ENCODE measurements around the gene MLC1.

MLC1 gene

DNA sequence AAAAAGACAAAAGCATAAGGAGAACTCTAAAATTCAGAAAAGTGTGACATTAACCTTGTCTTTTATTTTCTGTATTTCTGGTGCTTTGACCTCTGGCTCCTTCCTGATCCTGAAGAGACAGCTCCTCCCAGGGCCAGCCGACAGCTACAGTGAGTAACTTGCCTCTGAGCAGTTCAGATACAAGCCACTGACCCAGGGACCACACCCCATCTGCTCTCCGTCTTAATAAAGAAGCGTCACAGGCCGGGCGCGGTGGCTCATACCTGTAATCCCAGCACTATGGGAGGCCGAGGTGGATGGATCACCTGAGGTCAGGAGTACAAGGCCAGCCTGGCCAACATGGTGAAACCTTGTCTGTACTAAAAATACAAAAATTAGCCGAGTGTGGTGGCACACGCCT is 6.5 kb downstream of the MLC1 start:
- DNase-seq (ENCODE audit: low read depth), result no peak
- H3K4me3 ChIP-seq (ENCODE audit: low read depth, low read length), result no peak overlapping the region
- TF ChIP-seq, protein P1, sequence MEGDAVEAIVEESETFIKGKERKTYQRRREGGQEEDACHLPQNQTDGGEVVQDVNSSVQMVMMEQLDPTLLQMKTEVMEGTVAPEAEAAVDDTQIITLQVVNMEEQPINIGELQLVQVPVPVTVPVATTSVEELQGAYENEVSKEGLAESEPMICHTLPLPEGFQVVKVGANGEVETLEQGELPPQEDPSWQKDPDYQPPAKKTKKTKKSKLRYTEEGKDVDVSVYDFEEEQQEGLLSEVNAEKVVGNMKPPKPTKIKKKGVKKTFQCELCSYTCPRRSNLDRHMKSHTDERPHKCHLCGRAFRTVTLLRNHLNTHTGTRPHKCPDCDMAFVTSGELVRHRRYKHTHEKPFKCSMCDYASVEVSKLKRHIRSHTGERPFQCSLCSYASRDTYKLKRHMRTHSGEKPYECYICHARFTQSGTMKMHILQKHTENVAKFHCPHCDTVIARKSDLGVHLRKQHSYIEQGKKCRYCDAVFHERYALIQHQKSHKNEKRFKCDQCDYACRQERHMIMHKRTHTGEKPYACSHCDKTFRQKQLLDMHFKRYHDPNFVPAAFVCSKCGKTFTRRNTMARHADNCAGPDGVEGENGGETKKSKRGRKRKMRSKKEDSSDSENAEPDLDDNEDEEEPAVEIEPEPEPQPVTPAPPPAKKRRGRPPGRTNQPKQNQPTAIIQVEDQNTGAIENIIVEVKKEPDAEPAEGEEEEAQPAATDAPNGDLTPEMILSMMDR (IDR thresholded peaks at IDR 0.05; ENCODE audit: insufficient read depth, low read depth, low read length, missing control alignments), result no peak

DNA sequence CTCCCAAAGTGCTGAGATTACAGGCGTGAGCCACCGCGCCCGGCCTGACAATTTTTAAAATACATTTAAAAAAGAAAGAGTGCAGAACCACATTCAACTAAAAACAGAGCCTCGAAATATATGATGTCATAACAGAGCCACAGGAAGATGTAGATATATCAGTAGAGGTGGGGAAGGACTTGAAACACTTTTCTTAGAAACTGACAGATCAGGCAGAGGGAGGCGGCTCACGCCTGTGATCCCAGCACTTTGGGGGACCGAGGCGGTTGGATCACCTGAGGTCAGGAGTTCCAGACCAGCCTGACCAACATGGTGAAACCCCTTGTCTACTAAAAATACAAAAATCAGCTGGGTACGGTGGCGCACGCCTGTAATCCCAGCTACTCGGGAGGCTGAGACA is 7.0 kb downstream of the MLC1 start:
- TF ChIP-seq, protein P1 (IDR thresholded peaks at IDR 0.05; ENCODE audit: insufficient read depth, low read depth, low read length, missing control alignments), result no peak
- no peak for DNase-seq (ENCODE audit: low read depth)
- no peak overlapping the region for H3K4me3 ChIP-seq (ENCODE audit: low read depth, low read length)

DNA sequence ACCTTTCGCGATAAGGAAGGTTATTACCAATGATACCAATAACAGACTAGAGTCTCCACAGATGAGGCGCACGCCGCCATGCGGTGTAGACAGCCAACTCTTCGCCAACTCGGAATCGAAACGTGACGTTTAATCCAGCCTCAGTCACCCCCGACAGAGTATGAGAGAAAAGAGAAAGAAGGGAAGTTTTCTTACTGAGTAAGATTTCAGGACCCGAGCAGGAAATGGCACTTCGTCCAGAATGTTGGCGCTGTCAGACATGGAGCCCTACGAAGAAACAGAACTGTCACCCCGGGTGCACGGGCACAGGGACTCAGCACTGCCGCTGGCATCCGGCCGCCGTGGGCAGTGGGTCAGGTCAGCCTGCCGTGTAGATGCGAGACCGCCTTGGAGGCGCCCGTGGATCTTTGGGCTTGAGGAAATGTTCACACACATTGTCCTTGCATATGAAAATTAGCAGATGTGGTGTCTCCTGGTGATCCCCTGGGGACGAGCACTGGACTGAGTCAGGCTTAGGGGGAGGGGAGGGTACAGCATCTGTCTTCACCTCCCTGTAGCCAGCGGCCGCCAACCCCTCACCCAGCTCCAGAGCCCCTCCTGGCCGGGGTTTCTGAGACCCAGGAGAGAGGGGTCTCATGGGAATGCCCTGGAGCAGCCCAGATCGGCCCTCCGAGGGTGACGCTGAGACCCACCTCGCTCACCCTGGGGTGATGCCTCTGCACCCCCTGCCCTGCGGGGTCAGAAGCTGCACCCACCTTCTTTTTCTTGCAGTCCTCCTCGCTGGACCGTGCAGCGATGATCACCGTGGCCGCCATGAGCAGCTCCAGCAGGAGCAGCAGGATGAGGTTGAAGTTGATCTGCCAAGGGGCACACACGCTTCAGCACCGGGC is 8.3 kb downstream of the MLC1 start:
- H3K4me3 ChIP-seq (ENCODE audit: low read depth, low read length), result no peak overlapping the region
- no peak for DNase-seq (ENCODE audit: low read depth)
- TF ChIP-seq, protein P1 (IDR thresholded peaks at IDR 0.05; ENCODE audit: insufficient read depth, low read depth, low read length, missing control alignments), result no peak

DNA sequence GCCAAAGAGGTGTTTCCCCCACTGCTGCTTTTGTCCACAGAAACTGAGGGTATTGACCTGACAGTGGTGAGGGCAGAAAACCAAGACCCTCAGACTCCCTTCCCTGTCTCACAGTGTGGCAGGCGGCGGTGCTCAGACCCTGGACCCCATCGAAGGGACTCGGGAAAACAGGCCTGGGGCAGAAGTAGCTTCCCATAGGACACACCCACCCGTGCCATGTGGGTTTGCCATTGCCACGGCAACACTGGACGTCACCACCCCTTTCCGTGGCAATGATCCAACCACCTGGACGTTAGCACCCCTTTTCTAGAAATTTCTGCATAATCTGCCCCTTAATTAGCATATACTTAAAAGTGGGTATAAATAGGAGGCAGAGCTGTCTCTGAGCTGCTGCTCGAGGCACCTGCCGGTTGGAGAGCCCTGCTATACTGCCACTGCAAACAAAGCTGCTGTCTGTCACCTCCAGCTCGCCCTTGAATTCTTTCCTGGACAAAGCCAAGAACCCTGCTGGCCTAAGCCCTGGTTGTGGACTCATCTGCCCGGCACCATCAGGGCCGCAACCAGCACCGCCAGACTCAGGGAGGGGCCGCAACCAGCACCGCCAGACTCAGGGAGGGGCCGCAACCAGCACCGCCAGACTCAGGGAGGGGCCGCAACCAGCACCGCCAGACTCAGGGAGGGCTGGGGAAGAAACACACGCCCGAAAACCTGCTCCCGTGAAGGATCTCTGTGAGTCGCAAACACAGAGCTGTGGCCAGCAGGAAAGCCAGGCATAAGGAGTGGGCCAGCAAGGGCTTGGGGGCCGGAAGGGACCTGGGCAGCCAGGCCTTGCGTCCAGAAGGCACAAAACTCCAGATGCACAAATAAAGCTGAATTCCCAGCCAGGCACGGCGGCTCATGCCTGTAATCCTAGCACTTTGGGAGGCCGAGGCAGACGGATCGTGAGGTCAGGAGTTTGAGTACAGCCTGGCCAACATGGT is 10.4 kb downstream of the MLC1 start:
- TF ChIP-seq, protein P1 (IDR thresholded peaks at IDR 0.05; ENCODE audit: insufficient read depth, low read depth, low read length, missing control alignments), result no peak
- no peak overlapping the region for H3K4me3 ChIP-seq (ENCODE audit: low read depth, low read length)
- no peak for DNase-seq (ENCODE audit: low read depth)

DNA sequence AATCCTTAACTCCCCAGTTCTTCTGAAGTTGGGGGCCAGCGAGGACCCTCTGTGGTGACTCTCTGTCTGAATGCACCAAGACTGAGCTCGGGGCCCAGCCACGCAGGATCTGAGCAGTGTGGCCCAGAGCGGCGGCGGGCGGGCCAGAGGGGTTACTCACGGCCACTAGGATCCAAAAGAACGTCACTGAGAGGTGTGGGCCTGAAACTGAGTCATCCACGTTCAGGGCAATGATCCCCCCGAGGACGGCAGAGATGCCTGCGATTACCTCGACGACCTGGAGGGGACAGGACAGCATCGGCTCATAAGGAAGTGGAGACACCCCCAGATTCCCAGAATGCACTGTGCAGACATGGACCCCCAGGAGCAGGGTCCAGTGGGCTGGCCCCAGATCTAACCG is 11.2 kb downstream of the MLC1 start:
- no peak for DNase-seq (ENCODE audit: low read depth)
- H3K4me3 ChIP-seq (ENCODE audit: low read depth, low read length), result no peak overlapping the region
- TF ChIP-seq, protein P1 (IDR thresholded peaks at IDR 0.05; ENCODE audit: insufficient read depth, low read depth, low read length, missing control alignments), result no peak

DNA sequence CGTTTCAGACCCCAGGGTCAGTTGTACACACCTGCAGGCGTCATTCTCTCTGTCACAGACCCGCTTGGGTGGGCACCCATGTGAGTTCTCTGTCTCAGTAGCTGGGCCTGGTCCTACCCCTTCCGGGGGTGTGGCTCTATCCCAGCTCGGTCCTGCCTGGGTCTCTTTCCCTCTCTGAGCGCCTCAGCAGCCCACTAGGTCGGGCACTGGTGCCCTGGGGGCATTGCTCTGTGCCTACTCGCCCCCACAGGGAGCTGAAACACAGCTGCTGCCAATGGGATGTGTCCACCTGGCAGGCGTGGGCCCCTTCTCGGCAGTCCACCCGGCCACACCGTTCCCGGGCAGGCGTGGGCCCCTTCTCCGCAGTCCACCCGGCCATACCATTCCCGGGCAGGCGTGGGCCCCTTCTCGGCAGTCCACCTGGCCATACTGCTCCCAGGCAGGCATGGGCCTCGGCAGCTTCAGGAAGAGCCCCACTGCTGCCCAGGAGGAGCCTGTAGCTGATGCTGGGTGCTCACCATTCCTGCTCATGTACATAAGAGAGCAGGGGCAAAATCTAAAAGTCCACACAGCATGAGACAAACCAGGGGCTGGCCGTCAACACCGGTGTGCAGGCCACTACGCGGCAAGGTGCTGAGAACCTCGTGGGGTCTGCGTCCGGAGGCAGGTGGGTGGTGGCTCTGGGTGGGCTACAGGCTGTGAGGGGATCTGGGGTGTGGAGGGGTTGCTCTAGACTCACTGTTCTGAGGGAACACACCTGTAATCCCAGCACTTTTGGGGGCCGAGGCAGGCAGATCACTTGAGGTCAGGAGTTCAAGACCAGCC is 12.3 kb downstream of the MLC1 start:
- TF ChIP-seq, protein P1 (IDR thresholded peaks at IDR 0.05; ENCODE audit: insufficient read depth, low read depth, low read length, missing control alignments), result no peak
- H3K4me3 ChIP-seq (ENCODE audit: low read depth, low read length), result no peak overlapping the region

More for the DNA sequence above, 12.3 kb downstream of the MLC1 start:
- DNase-seq (ENCODE audit: low read depth), result no peak
